Peyer's patch (tissue), 4 donors: ENCODE measurements around the gene DOCK2. TPM values are rescaled to one million over a fixed set of nuclear protein-coding genes. Genes with fewer than 3 reads are reported as not detected.

Experiments used
- DNase-seq, 3 donors: peaks; one replicate each; pipeline ENCODE4 v3.0.0-alpha.2; 2017 to 2019
- H3K27ac ChIP-seq, 4 donors: fragments of 200-600 bp; sonication (generic); one replicate each; pipeline ENCODE4 v1.5.1; 2016 to 2019
- H3K27me3 ChIP-seq, 2 donors: fragments of 200-600 bp; sonication (generic); one replicate each; pipeline ENCODE4 v1.5.1; 2019
- H3K36me3 ChIP-seq, 3 donors: fragments of 200-600 bp; sonication (generic); one replicate each; pipeline ENCODE4 v1.5.1; 2016 to 2019
- H3K4me1 ChIP-seq, 4 donors: fragments of 200-600 bp; sonication (generic); one replicate each; pipeline ENCODE4 v1.5.1; 2016 to 2019
- H3K4me3 ChIP-seq, 4 donors: fragments of 200-600 bp; sonication (generic); 1 replicate in 3 of 4; 2 replicates in 1 of 4; pipeline ENCODE4 v1.5.1; 2016 to 2019; ENCODE audit warnings: mild to moderate bottlenecking in 1 of 4
- H3K9me3 ChIP-seq, 4 donors: fragments of 200-600 bp; sonication (generic); one replicate each; pipeline ENCODE4 v1.5.1; 2016 to 2019; ENCODE audit warnings: mild to moderate bottlenecking in 1 of 4
- POLR2A ChIP-seq, 2 donors: fragments of 450-650 bp; IDR thresholded peaks; one replicate each; pipeline ENCODE4 v1.5.1; 2017; ENCODE audit warnings: antibody characterized with exemption in 2 of 2, mild to moderate bottlenecking in 2 of 2, moderate library complexity in 2 of 2
- total RNA-seq, 4 donors: library from RNA; depleted of rRNA; stranded (reverse); fragments of >200 nt; gene quantifications; one replicate each; pipeline ENCODE4 v1.1.0, GENCODE V29; 2016
- TF ChIP-seq, protein P1 (sequence below), 6 experiments: fragments of 450-650 bp in 4 of 6; fragments of 200-600 bp in 2 of 6; sonication (generic) in 1 of 6; IDR thresholded peaks; one replicate each; pipeline ENCODE4 v1.5.1; 2017 to 2019; ENCODE audit warnings: antibody characterized with exemption in 6 of 6, mild to moderate bottlenecking in 3 of 6, moderate library complexity in 1 of 6

DOCK2 gene
- total RNA-seq, 4 donors from 2014 or later, result 13.8 to 200 (median 17.8) TPM

DNA sequence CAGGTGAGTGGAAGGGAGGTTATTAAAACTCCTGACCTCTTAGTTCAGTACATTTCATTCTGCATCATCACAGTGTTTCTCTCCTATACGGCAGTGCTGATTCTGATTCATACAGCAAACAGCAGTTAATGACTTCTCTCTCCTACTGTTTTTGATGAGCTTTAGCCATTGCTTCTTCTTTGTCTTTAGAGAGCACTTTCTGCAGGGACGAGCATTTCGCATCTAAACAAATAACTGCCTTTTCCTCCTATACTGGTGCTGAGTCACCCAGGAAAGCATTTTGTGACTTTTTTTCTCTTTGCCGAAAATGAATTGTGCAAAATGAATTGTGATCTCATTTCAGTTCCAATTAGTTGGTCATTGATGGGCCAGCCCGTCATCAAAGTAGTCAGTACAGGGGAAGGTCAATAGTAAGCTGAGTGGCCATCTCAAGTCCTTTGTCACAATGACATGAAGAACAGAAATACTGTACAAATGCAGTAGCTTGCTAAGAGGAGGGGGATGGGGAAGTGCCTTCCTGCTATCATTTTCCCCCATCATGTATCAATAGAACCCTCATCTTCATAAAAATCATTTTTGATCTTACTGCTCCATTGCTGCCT lies 244.7 kb downstream of the DOCK2 start:
- TF ChIP-seq POLR2A (IDR thresholded peaks at IDR 0.05), result no peak
- TF ChIP-seq, protein P1, sequence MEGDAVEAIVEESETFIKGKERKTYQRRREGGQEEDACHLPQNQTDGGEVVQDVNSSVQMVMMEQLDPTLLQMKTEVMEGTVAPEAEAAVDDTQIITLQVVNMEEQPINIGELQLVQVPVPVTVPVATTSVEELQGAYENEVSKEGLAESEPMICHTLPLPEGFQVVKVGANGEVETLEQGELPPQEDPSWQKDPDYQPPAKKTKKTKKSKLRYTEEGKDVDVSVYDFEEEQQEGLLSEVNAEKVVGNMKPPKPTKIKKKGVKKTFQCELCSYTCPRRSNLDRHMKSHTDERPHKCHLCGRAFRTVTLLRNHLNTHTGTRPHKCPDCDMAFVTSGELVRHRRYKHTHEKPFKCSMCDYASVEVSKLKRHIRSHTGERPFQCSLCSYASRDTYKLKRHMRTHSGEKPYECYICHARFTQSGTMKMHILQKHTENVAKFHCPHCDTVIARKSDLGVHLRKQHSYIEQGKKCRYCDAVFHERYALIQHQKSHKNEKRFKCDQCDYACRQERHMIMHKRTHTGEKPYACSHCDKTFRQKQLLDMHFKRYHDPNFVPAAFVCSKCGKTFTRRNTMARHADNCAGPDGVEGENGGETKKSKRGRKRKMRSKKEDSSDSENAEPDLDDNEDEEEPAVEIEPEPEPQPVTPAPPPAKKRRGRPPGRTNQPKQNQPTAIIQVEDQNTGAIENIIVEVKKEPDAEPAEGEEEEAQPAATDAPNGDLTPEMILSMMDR (IDR thresholded peaks at IDR 0.05), result no peak

DNA sequence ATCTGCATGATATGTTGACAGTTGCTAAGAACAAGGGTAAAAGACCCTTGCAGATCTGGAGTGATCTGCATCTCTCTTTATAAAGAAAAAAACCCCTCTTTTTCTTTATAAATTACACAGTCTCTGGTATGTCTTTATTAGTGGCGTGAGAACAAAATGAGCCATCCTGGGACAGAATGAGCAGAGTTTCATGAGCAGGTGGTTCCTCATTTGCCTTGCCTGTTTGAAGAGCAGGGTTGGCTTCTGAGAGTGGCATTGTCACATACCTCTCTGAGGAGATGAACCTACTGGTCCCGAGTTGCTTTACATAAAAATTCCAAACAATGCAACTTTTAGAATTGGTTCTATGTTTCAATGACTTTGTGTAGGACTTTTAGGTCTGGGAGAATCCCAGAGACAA lies 249.0 kb downstream of the DOCK2 start:
- no peak overlapping the region for H3K27ac ChIP-seq
- no peak for TF ChIP-seq POLR2A (IDR thresholded peaks at IDR 0.05)
- TF ChIP-seq, protein P1 (IDR thresholded peaks at IDR 0.05), result no peak

More for the DNA sequence above, 244.7 kb downstream of the DOCK2 start:
- Histone ChIP-seq H3K27ac (no peak overlapping the region), H3K36me3 (no peaks in the 10 kb centered on the region), H3K27me3 (no peaks in the 10 kb centered on the region), H3K9me3 (no peaks in the 10 kb centered on the region), H3K4me3 (no peak overlapping the region), H3K4me1 (no peaks in the 10 kb centered on the region)
- DNase-seq, result no peak

DNA sequence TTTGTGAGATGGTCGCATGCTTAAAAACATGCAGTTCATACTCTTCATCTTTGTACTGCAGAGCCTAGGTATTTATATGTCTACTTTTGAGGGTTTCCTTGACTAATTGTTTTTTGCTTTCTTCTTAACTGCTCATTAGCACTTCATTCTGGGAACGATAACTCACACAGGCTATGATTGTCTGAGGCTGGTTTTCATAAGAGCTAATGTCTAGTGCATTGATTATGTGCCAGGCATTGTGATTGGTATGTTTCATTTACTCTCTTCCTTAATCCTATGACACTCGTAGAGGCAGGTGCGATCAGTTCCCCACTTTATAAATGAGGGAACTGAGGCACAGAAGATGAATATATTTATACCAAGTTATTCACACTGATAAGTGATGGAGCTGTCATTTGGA lies 249.6 kb downstream of the DOCK2 start:
- DNase-seq, result no peak
- no peaks in the 10 kb centered on the region for H3K9me3 ChIP-seq
- no peaks in the 10 kb centered on the region for H3K36me3 ChIP-seq
- no peak for TF ChIP-seq POLR2A (IDR thresholded peaks at IDR 0.05)
- TF ChIP-seq, protein P1 (IDR thresholded peaks at IDR 0.05), result no peak
- H3K4me1 ChIP-seq, result no peaks in the 10 kb centered on the region
- no peak overlapping the region for H3K4me3 ChIP-seq
- H3K27me3 ChIP-seq, result no peaks in the 10 kb centered on the region
- no peak overlapping the region for H3K27ac ChIP-seq

More for the DNA sequence above, 249.0 kb downstream of the DOCK2 start:
- H3K9me3 ChIP-seq, result no peaks in the 10 kb centered on the region
- no peaks in the 10 kb centered on the region for H3K27me3 ChIP-seq
- no peaks in the 10 kb centered on the region for H3K4me1 ChIP-seq
- H3K4me3 ChIP-seq, result no peak overlapping the region
- no peaks in the 10 kb centered on the region for H3K36me3 ChIP-seq
- DNase-seq, result no peak

DNA sequence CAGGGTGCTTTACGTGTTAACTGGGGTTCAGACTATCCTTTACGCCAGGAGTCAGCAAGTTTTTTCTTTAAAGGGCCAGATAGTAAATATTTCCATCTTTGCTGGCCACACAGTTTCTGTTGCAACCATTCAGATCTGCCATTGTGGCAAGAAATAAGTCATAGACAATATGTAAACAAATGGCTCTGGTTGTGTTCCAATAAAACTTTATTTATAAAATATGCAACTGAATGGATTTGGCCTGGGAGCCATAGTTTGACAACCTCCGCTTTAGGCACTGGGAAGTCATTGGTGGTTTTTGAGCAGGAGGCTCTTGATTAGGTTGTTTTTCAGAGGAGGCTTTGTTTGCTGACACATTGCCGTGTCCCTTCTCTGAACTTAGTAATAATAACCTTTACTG lies 252.5 kb downstream of the DOCK2 start:
- Histone ChIP-seq H3K4me1 (no peaks in the 10 kb centered on the region), H3K4me3 (no peak overlapping the region), H3K27ac (no peak overlapping the region), H3K9me3 (no peaks in the 10 kb centered on the region), H3K27me3 (no peaks in the 10 kb centered on the region), H3K36me3 (no peaks in the 10 kb centered on the region)
- DNase-seq, result no peak
- TF ChIP-seq POLR2A (IDR thresholded peaks at IDR 0.05), result no peak
- TF ChIP-seq, protein P1 (IDR thresholded peaks at IDR 0.05), result no peak

DNA sequence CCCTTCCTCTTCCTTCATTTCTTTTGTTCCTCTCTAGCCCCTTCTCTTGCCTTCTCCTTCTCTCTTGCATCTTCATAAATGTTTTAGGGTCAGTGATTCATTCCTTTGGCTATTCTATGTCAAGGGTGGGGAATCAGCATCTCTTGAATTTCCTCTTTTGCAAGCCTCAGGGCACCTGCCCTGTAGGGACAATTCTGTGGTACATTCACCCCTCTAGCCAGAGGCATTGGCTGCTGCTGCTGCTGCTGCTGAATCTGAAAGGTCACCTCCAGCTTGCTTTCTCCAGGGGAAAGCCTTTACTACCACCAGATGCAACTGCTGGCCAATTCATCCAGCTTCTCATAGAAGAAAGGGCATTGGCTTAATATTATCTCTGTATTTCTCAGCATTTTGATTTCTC lies 255.9 kb downstream of the DOCK2 start:
- TF ChIP-seq POLR2A (IDR thresholded peaks at IDR 0.05), result no peak
- TF ChIP-seq, protein P1 (IDR thresholded peaks at IDR 0.05), result no peak
- no peak for DNase-seq

DNA sequence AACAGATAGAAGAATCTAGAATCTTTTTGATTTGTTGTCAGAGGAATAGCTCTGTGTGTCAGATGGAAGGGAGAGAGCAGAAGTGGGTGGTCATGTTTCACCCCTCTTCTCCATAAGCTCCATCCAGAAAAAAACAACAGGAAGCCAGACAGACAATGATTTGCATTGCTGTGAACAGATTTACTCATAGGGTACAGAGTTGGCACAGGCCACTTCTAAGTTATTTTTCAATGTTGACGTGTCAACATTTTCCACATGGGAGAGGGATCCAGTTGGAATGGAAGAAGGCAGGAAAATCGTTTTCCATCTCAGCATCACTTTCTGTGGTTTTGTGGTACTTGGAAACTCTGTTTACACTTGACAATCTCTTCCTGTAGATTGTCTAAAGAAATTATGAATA lies 256.5 kb downstream of the DOCK2 start:
- no peak for DNase-seq
- Histone ChIP-seq H3K9me3 (no peaks in the 10 kb centered on the region), H3K4me3 (no peak overlapping the region), H3K27ac (no peak overlapping the region), H3K36me3 (no peaks in the 10 kb centered on the region), H3K27me3 (no peaks in the 10 kb centered on the region), H3K4me1 (no peaks in the 10 kb centered on the region)
- no peak for TF ChIP-seq POLR2A (IDR thresholded peaks at IDR 0.05)
- TF ChIP-seq, protein P1 (IDR thresholded peaks at IDR 0.05), result no peak

More for the DNA sequence above, 255.9 kb downstream of the DOCK2 start:
- no peaks in the 10 kb centered on the region for H3K9me3 ChIP-seq
- no peaks in the 10 kb centered on the region for H3K4me1 ChIP-seq
- H3K36me3 ChIP-seq, result no peaks in the 10 kb centered on the region
- H3K4me3 ChIP-seq, result no peak overlapping the region
- no peaks in the 10 kb centered on the region for H3K27me3 ChIP-seq
- no peak overlapping the region for H3K27ac ChIP-seq
